ENCODE results near the gene MFAP3L.
"Not testable (repeated sequence)": the region's sequence is repeated elsewhere in the genome, so short reads cannot be mapped to it uniquely, and the experiment has no call there.

MFAP3L gene

GRCh38 chr4:170026253-170027021 lies at the start of gene MFAP3L:
MFAP3L (minus strand) TSS chr4:170026395; CDS start chr4:170005877, 20,518 bp downstream.
- peak; percentile 79 for DNase-seq

- DNase-seq = no peak
Measured at GRCh38 chr4:170071196-170071595, 45.0 kb upstream of the MFAP3L start.

- DNase-seq = no peak
Measured at GRCh38 chr4:170068438-170069128, 42.4 kb upstream of the MFAP3L start.

GRCh38 chr4:170059421-170059820 lies 33.2 kb upstream of the MFAP3L start:
- DNase-seq = no peak

GRCh38 chr4:170058826-170059225 lies 32.6 kb upstream of the MFAP3L start:
- DNase-seq = no peak

GRCh38 chr4:170057866-170058265 lies 31.7 kb upstream of the MFAP3L start:
- no peak for DNase-seq

- DNase-seq = no peak
Measured at GRCh38 chr4:170052919-170053318, 26.7 kb upstream of the MFAP3L start.

- no peak for DNase-seq
Measured at GRCh38 chr4:170051402-170051801, 25.2 kb upstream of the MFAP3L start.

GRCh38 chr4:170049766-170050165 lies 23.6 kb upstream of the MFAP3L start:
- DNase-seq = no peak

- peak; percentile 22 for DNase-seq
Measured at GRCh38 chr4:170047771-170048354, 21.7 kb upstream of the MFAP3L start.

GRCh38 chr4:170046156-170046555 lies 20.0 kb upstream of the MFAP3L start:
- not testable (repeated sequence) for DNase-seq

GRCh38 chr4:170040031-170040680 lies 14.0 kb upstream of the MFAP3L start:
- no peak for DNase-seq

- DNase-seq = no peak
Measured at GRCh38 chr4:170038769-170039168, 12.6 kb upstream of the MFAP3L start.

GRCh38 chr4:170038232-170038631 lies 12.0 kb upstream of the MFAP3L start:
- no peak for DNase-seq

GRCh38 chr4:170037481-170037880 lies 11.3 kb upstream of the MFAP3L start:
- no peak for DNase-seq

- no peak for DNase-seq
Measured at GRCh38 chr4:170035845-170036244, 9.7 kb upstream of the MFAP3L start.

- DNase-seq = no peak
Measured at GRCh38 chr4:170035231-170035630, 9.0 kb upstream of the MFAP3L start.

- DNase-seq = no peak
Measured at GRCh38 chr4:170033999-170034398, 7.8 kb upstream of the MFAP3L start.

GRCh38 chr4:170030121-170030520 lies 3.9 kb upstream of the MFAP3L start:
- no peak for DNase-seq

- DNase-seq = peak; percentile 90
Measured at GRCh38 chr4:170027181-170027829, 1.1 kb upstream of the MFAP3L start.

GRCh38 chr4:170025523-170026252 lies 507 bp downstream of the MFAP3L start:
- DNase-seq = peak; percentile 10

GRCh38 chr4:170022211-170022610 lies 4.0 kb downstream of the MFAP3L start:
- no peak for DNase-seq

Data from stimulated activated naive CD4-positive, alpha-beta T cell treated with Interleukin-2 at 50 U/mL for 16 hours (primary cell).